ACHN (cell line): ENCODE measurements around the gene ARFGEF2.

ENCODE experiments used
- DNase-seq: peaks from one replicate; pipeline ENCODE4 v3.0.0-alpha.2; 2015
- in situ Hi-C: cut with HindIII; loops from 2 replicates; pipeline ENCODE4 v1.10.0; 2017; ENCODE audit warnings: low sequenced_read_pairs, low pct_ligation_motif_present, low pct_unique_long_range_greater_than_20kb

The ARFGEF2 gene

GRCh38 chr20:48941467-48941866 lies 20.0 kb downstream of the ARFGEF2 start:
- in situ Hi-C loops: no loop called here
- DNase-seq: no peak

- DNase-seq: no peak
- in situ Hi-C loops: no loop called here
Measured at GRCh38 chr20:48942730-48943129, 21.2 kb downstream of the ARFGEF2 start.

GRCh38 chr20:48944663-48945297 lies 23.3 kb downstream of the ARFGEF2 start:
- in situ Hi-C loops: no loop called here
- no peak for DNase-seq

GRCh38 chr20:48945840-48946514 lies 24.5 kb downstream of the ARFGEF2 start:
- DNase-seq: no peak
- in situ Hi-C loops: no loop called here

- in situ Hi-C loops: no loop called here
- no peak for DNase-seq
Measured at GRCh38 chr20:48948612-48949011, 27.1 kb downstream of the ARFGEF2 start.

GRCh38 chr20:48949304-48950170 lies 28.0 kb downstream of the ARFGEF2 start:
- DNase-seq: no peak
- in situ Hi-C loops: no loop called here

- DNase-seq: no peak
- in situ Hi-C loops: no loop called here
Measured at GRCh38 chr20:48951041-48951440, 29.5 kb downstream of the ARFGEF2 start.

GRCh38 chr20:48951646-48952045 lies 30.1 kb downstream of the ARFGEF2 start:
- DNase-seq: no peak
- in situ Hi-C loops: no loop called here

- in situ Hi-C loops: no loop called here
- DNase-seq: no peak
Measured at GRCh38 chr20:48952656-48953055, 31.1 kb downstream of the ARFGEF2 start.

GRCh38 chr20:48953653-48954052 lies 32.1 kb downstream of the ARFGEF2 start:
- in situ Hi-C loops: no loop called here
- no peak for DNase-seq

- no peak for DNase-seq
- in situ Hi-C loops: no loop called here
Measured at GRCh38 chr20:48956052-48956451, 34.5 kb downstream of the ARFGEF2 start.

GRCh38 chr20:48957053-48957481 lies 35.6 kb downstream of the ARFGEF2 start:
- in situ Hi-C loops: no loop called here
- DNase-seq: no peak

GRCh38 chr20:48957533-48957932 lies 36.0 kb downstream of the ARFGEF2 start:
- in situ Hi-C loops: no loop called here
- no peak for DNase-seq

- in situ Hi-C loops: no loop called here
Measured at GRCh38 chr20:48958743-48959142, 37.2 kb downstream of the ARFGEF2 start.

GRCh38 chr20:48959899-48960550 lies 38.5 kb downstream of the ARFGEF2 start:
- no peak for DNase-seq
- in situ Hi-C loops: no loop called here

More at GRCh38 chr20:48958743-48959142, 37.2 kb downstream of the ARFGEF2 start:
- no peak for DNase-seq

GRCh38 chr20:48962421-48962820 lies 40.9 kb downstream of the ARFGEF2 start:
- DNase-seq: no peak
- in situ Hi-C loops: no loop called here

- no peak for DNase-seq
- in situ Hi-C loops: no loop called here
Measured at GRCh38 chr20:48962976-48963771, 41.7 kb downstream of the ARFGEF2 start.

- DNase-seq: no peak
- in situ Hi-C loops: no loop called here
Measured at GRCh38 chr20:48965189-48965910, 43.8 kb downstream of the ARFGEF2 start.
